ENCODE results near the gene WDR82.

- TF ChIP-seq, protein P1, sequence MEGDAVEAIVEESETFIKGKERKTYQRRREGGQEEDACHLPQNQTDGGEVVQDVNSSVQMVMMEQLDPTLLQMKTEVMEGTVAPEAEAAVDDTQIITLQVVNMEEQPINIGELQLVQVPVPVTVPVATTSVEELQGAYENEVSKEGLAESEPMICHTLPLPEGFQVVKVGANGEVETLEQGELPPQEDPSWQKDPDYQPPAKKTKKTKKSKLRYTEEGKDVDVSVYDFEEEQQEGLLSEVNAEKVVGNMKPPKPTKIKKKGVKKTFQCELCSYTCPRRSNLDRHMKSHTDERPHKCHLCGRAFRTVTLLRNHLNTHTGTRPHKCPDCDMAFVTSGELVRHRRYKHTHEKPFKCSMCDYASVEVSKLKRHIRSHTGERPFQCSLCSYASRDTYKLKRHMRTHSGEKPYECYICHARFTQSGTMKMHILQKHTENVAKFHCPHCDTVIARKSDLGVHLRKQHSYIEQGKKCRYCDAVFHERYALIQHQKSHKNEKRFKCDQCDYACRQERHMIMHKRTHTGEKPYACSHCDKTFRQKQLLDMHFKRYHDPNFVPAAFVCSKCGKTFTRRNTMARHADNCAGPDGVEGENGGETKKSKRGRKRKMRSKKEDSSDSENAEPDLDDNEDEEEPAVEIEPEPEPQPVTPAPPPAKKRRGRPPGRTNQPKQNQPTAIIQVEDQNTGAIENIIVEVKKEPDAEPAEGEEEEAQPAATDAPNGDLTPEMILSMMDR (conservative IDR thresholded peaks at IDR 0.05): no peak
- TF ChIP-seq EZH2 (IDR thresholded peaks at IDR 0.05; ENCODE audit: low read depth): no peak
Observed at GRCh38 chr3:52303811-52304210, 25.4 kb upstream of the WDR82 start.
